HEK293 (cell line): ENCODE results near the gene TMEM270.

ENCODE experiments used
- CTCF ChIA-PET: fragments of 350-600 bp; formaldehyde crosslinking; extraction: SDS; loops from one replicate; lab custom pipeline; 2021; ENCODE audit warnings: antibody characterized with exemption; lab: Yijun Ruan, JAX
- POLR2A ChIA-PET: fragments of 300-600 bp; formaldehyde crosslinking; extraction: SDS; loops from one replicate; lab custom pipeline; 2020; ENCODE audit warnings: antibody characterized with exemption, inconsistent platforms; lab: Yijun Ruan, JAX
- H3K27ac ChIP-seq: fragments of 200-500 bp; sonication (Bioruptor generic); 2 replicates; pipeline ENCODE4 v1.5.1; 2014; ENCODE audit warnings: low read depth, low read length, control low read depth, inconsistent platforms; ENCODE audit errors: extremely low read depth
- H3K36me3 ChIP-seq, 2 experiments: fragments of 200-500 bp in 1 of 2; sonication (Bioruptor generic) in 1 of 2; 1 replicate in 1 of 2; 2 replicates in 1 of 2; pipeline ENCODE4 v1.5.1; 2014 to 2017; ENCODE audit warnings: inconsistent platforms in 2 of 2, low read length in 2 of 2; ENCODE audit not compliant: control insufficient read depth in 2 of 2, insufficient read depth in 1 of 2
- H3K4me1 ChIP-seq: fragments of 200-500 bp; sonication (Bioruptor generic); 2 replicates; pipeline ENCODE4 v1.5.1; 2014; ENCODE audit warnings: mild to moderate bottlenecking, low read length, inconsistent platforms; ENCODE audit not compliant: control insufficient read depth, insufficient read depth
- H3K4me3 ChIP-seq: 2 replicates; pipeline ENCODE4 v1.5.1; 2011; ENCODE audit warnings: low read depth, mild to moderate bottlenecking, control low read depth, low read length, moderate library complexity
- H3K9me3 ChIP-seq: fragments of 200-500 bp; sonication (Bioruptor generic); 2 replicates; pipeline ENCODE4 v1.5.1; 2014; ENCODE audit warnings: low read depth, low read length, inconsistent platforms; ENCODE audit not compliant: control insufficient read depth, insufficient read depth
- BCL6B ChIP-seq: fragments of 450-650 bp; formaldehyde crosslinking; IDR thresholded peaks from 2 replicates; pipeline ENCODE4 v1.5.1; 2017; ENCODE audit warnings: missing biosample characterization, missing genetic modification characterization
- IKZF3 ChIP-seq: fragments of 450-650 bp; IDR thresholded peaks from 2 replicates; pipeline ENCODE4 v1.5.0; 2018; ENCODE audit warnings: missing biosample characterization, mild to moderate bottlenecking, missing genetic modification characterization, moderate library complexity
- KLF9 ChIP-seq: fragments of 450-650 bp; formaldehyde crosslinking; IDR thresholded peaks from 2 replicates; pipeline ENCODE4 v1.5.1; 2016; ENCODE audit warnings: missing biosample characterization, missing genetic modification characterization, low read depth
- PRDM10 ChIP-seq: fragments of 450-650 bp; formaldehyde crosslinking; IDR thresholded peaks from 2 replicates; pipeline ENCODE4 v1.5.1; 2016; ENCODE audit warnings: missing biosample characterization, missing genetic modification characterization
- ZFHX2 ChIP-seq: fragments of 450-650 bp; formaldehyde crosslinking; conservative IDR thresholded peaks from 2 replicates; pipeline ENCODE4 v1.5.1; 2016; ENCODE audit warnings: missing biosample characterization, missing genetic modification characterization
- ZNF155 ChIP-seq: fragments of 450-650 bp; formaldehyde crosslinking; IDR thresholded peaks from 2 replicates; pipeline ENCODE4 v1.5.1; 2016; ENCODE audit warnings: missing biosample characterization, missing genetic modification characterization
- ZNF18 ChIP-seq: fragments of 450-650 bp; formaldehyde crosslinking; IDR thresholded peaks from 2 replicates; pipeline ENCODE4 v1.5.1; 2016; ENCODE audit warnings: missing biosample characterization, missing genetic modification characterization
- ZNF202 ChIP-seq: fragments of 450-650 bp; formaldehyde crosslinking; IDR thresholded peaks from 2 replicates; pipeline ENCODE4 v1.5.1; 2016; ENCODE audit warnings: missing biosample characterization, missing genetic modification characterization, borderline replicate concordance
- ZNF335 ChIP-seq: fragments of 450-650 bp; formaldehyde crosslinking; conservative IDR thresholded peaks from 2 replicates; pipeline ENCODE4 v1.5.1; 2016; ENCODE audit warnings: missing biosample characterization, missing genetic modification characterization
- ZNF398 ChIP-seq: fragments of 450-650 bp; formaldehyde crosslinking; IDR thresholded peaks from 2 replicates; pipeline ENCODE4 v1.5.1; 2017; ENCODE audit warnings: missing biosample characterization, missing genetic modification characterization
- ZNF416 ChIP-seq: fragments of 450-650 bp; formaldehyde crosslinking; IDR thresholded peaks from 2 replicates; pipeline ENCODE4 v1.5.1; 2016; ENCODE audit warnings: missing biosample characterization, missing genetic modification characterization
- ZNF423 ChIP-seq: fragments of 450-650 bp; formaldehyde crosslinking; IDR thresholded peaks from 2 replicates; pipeline ENCODE4 v1.5.1; 2016; ENCODE audit warnings: missing biosample characterization, missing genetic modification characterization
- ZNF571 ChIP-seq: fragments of 450-650 bp; formaldehyde crosslinking; IDR thresholded peaks from 2 replicates; pipeline ENCODE4 v1.5.0; 2017; ENCODE audit warnings: missing biosample characterization, missing genetic modification characterization
- ZNF701 ChIP-seq: fragments of 450-650 bp; formaldehyde crosslinking; IDR thresholded peaks from 2 replicates; pipeline ENCODE4 v1.5.1; 2016; ENCODE audit warnings: missing biosample characterization, missing genetic modification characterization
- ZNF843 ChIP-seq: fragments of 450-650 bp; formaldehyde crosslinking; IDR thresholded peaks from 2 replicates; pipeline ENCODE4 v1.5.1; 2016; ENCODE audit warnings: missing biosample characterization, missing genetic modification characterization

The TMEM270 gene

GRCh38 chr7:73869011-73869798 lies 8.2 kb downstream of the TMEM270 start (continued):
- TF ChIP-seq ZNF843 (tag by site-specific recombination) (no peak), PRDM10 (tag by site-specific recombination) (no peak)
- TF ChIP-seq, all 188 proteins: peak for 0

GRCh38 chr7:73870041-73870492 lies 9.1 kb downstream of the TMEM270 start:
- no peaks in the 10 kb centered on the region for H3K4me1 ChIP-seq
- CTCF ChIA-PET: interaction anchor here (1.2 kb wide), 1 partner anchor 156 kb away, joined by 9 read pairs; no protein-coding TSS in a partner anchor
- H3K27ac ChIP-seq: no peak overlapping the region
- no peaks in the 10 kb centered on the region for H3K36me3 ChIP-seq
- H3K9me3 ChIP-seq: no peaks in the 10 kb centered on the region
- H3K4me3 ChIP-seq: no peak overlapping the region
- POLR2A ChIA-PET: no interaction called here
- TF ChIP-seq BCL6B (tag by site-specific recombination) (no peak), ZFHX2 (tag by site-specific recombination) (no peak), ZNF18 (tag by site-specific recombination) (no peak), ZNF416 (tag by site-specific recombination) (no peak), ZNF701 (no peak), ZNF423 (tag by site-specific recombination) (no peak), ZNF571 (no peak), ZNF398 (no peak), ZNF202 (tag by site-specific recombination) (no peak), KLF9 (tag by site-specific recombination) (no peak), ZNF335 (tag by site-specific recombination) (no peak), IKZF3 (tag by site-specific recombination) (no peak), ZNF155 (tag by site-specific recombination) (no peak)
